ENCODE results near the gene UBAP1. TPM values are rescaled to one million over a fixed set of nuclear protein-coding genes. Genes with fewer than 3 reads are reported as not detected.

Gene UBAP1
- total RNA-seq, 4 donors from 2014 or later, result 31.6 to 52.2 (median 42.3) TPM

- no peak for TF ChIP-seq CTCF (IDR thresholded peaks at IDR 0.05; ENCODE audit: low read depth)
Measured at GRCh38 chr9:34185778-34186551, 7.1 kb downstream of the UBAP1 start.

- TF ChIP-seq CTCF (IDR thresholded peaks at IDR 0.05; ENCODE audit: low read depth), result no peak
Measured at GRCh38 chr9:34187891-34188240, 9.0 kb downstream of the UBAP1 start.

GRCh38 chr9:34190996-34191892 lies 12.4 kb downstream of the UBAP1 start:
- no peak for TF ChIP-seq CTCF (IDR thresholded peaks at IDR 0.05; ENCODE audit: low read depth)

- TF ChIP-seq CTCF (IDR thresholded peaks at IDR 0.05; ENCODE audit: low read depth), result no peak
Measured at GRCh38 chr9:34195143-34195542, 16.3 kb downstream of the UBAP1 start.

- TF ChIP-seq CTCF (IDR thresholded peaks at IDR 0.05; ENCODE audit: low read depth), result no peak
Measured at GRCh38 chr9:34197756-34198711, 19.2 kb downstream of the UBAP1 start.

- TF ChIP-seq CTCF (IDR thresholded peaks at IDR 0.05; ENCODE audit: low read depth), result no peak
Measured at GRCh38 chr9:34200092-34200491, 21.2 kb downstream of the UBAP1 start.

Measured in subcutaneous adipose tissue (tissue), 4 donors.